Subcutaneous adipose tissue (tissue), 4 donors: ENCODE data around the gene LRFN2. TPM values are rescaled to one million over a fixed set of nuclear protein-coding genes. Genes with fewer than 3 reads are reported as not detected.

Experiments
- total RNA-seq, 4 donors: library from RNA; depleted of rRNA; stranded (reverse); fragments of >200 nt; gene quantifications; one replicate each; pipeline ENCODE4 v1.1.0, GENCODE V29; 2016
- TF ChIP-seq, protein P1 (sequence below): fragments of 450-650 bp; IDR thresholded peaks from one replicate; pipeline ENCODE4 v1.5.1; 2016; ENCODE audit warnings: low read depth, mild to moderate bottlenecking, control low read depth, antibody characterized with exemption, moderate library complexity

The LRFN2 gene
- total RNA-seq, 4 donors from 2014 or later = not detected

DNA sequence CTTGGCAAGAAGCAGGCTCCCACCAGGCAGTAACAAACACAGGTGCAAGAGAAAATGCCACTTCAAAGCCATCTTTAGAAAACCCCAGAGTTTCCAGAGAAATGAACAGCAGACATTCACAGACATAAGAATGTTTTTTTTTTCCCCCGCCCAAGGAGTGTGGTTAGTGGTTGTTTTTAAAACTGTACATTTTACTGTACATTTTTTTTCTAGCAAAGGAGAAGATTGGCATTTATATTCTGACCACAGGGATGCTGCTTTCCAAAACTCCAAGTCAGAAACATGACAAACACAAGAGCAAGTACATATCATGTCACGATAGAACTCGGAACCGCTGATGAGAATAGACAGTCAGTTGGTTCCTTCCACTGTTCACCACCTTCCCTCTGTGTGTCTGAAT, 197.9 kb downstream of the LRFN2 start:
- TF ChIP-seq, protein P1, sequence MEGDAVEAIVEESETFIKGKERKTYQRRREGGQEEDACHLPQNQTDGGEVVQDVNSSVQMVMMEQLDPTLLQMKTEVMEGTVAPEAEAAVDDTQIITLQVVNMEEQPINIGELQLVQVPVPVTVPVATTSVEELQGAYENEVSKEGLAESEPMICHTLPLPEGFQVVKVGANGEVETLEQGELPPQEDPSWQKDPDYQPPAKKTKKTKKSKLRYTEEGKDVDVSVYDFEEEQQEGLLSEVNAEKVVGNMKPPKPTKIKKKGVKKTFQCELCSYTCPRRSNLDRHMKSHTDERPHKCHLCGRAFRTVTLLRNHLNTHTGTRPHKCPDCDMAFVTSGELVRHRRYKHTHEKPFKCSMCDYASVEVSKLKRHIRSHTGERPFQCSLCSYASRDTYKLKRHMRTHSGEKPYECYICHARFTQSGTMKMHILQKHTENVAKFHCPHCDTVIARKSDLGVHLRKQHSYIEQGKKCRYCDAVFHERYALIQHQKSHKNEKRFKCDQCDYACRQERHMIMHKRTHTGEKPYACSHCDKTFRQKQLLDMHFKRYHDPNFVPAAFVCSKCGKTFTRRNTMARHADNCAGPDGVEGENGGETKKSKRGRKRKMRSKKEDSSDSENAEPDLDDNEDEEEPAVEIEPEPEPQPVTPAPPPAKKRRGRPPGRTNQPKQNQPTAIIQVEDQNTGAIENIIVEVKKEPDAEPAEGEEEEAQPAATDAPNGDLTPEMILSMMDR = no peak

DNA sequence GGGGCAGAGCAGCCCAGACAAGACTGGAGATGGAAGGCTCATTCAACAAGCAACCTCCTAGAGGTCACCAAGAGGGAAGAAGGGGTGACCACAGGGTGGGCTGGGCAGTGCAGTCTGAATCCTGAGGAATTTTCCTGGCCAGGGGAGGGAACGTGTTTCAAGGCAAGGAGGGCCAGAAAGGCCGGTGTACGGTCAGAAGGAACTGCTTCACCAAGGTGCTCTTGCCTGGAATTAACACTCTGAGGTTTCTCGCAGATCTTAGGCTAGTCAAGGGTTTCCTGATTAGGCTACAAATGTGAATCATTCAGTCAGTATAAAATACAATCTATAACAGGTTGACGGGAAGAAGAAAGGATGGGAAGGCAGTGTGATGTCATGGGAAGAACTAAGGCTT, 199.3 kb downstream of the LRFN2 start:
- TF ChIP-seq, protein P1 = no peak

DNA sequence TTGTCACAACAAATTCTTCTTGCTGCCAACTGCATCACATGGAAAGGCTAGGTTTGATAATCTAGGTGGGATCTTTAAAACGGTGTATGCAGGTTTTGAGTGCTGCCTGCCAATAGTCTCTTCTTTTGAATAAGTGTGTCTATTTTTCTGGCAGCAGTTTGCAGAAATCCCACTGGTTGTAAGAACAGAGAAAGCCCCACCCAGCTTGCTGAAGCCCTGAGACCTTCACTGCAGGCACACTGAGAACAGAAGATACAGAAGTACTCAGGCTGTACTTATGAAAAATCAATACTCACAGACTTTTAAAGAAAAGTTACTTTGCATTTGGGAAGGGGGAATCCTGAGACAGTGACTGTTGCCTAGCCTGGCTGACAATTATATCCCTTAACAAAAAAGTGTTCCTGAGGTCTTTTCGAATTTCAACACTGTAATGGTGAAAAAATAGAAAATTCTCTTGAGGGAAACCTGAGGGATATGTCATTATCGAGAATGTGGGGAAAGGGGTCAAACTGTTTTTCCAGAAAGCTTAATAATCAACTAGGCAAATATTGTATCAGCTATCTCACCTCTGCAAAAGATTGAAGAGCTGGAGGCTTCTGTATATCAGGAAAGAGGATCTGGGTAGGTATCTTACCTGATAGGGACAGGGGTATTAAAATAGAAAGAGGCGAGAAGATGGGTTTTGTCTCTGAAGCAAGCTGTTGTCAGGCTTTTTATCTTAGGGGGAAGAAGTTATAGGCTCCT, 199.9 kb downstream of the LRFN2 start:
- TF ChIP-seq, protein P1 = no peak

DNA sequence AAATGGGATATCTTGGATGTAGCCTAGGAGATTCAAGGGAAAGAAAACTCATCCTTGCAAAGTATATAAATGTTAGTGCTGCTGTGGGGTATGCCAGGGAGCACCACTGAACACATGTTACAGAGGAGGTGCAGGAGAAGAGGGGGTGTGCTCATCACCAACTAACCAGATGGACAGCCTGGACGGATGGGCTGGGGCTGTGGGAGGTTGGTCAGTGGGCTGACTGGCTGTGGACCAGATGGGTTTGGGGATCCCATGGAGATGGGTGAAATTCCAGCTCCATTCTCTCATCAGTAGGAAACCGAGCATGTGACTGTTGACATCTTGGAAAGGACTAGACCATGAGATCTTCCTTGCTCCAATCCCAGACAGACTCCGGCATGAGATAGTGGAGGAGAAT, 201.0 kb downstream of the LRFN2 start:
- TF ChIP-seq, protein P1 = no peak

DNA sequence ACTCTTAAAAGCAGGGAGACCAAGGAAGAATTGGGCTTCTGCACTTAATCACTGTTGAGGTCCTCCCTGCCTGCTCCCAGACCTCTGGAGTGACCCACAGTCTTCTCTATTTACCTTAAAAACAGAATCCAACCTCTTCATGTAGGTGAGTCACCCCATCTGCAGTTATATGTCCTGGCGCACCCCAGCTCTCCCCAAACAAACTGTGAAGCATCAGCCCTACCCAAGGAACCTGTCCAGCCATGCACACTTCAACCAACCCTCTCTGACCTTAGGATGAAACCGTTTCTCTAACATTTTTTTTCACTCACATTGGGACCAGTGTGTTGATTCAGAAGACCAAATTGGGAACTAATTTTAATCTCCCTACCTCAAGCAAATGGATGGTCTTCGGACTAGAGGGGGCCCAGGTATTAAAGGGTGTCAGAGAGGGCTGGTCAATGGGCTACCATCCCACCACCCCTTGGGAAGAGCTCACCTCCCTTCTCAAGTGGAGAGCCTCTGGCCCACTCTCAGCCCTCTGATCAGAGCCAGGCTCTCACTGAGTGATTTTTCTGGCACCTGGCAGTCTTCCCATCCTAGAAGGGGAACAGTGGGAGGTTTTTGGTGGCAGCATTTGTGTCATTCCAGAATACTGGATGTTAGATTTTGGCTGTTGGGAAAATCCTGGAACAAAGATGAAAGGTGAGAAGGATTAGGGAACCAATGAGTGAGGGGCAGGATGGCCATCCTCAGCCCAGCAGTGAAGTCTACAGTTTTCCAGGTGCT, 203.6 kb downstream of the LRFN2 start:
- TF ChIP-seq, protein P1 = no peak

DNA sequence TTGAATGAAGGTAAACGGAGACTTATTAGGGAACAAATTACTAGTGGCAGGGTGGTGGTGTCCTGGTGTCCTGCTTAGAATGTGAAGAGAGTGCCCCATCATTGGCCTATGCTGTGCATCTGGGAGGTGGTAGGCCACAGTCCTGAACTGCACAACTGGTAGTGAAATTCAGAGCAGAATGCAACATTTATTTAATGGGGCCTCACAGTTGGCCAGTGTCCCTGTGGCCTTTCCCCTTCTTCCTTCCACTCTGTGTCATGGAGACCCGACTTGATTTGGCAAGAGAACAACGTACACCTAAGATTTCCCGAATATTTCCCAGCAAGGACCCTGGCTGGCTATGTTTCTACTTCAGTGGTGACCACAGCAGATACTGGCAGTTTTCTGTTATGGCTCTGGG, 206.9 kb downstream of the LRFN2 start:
- TF ChIP-seq, protein P1 = no peak

DNA sequence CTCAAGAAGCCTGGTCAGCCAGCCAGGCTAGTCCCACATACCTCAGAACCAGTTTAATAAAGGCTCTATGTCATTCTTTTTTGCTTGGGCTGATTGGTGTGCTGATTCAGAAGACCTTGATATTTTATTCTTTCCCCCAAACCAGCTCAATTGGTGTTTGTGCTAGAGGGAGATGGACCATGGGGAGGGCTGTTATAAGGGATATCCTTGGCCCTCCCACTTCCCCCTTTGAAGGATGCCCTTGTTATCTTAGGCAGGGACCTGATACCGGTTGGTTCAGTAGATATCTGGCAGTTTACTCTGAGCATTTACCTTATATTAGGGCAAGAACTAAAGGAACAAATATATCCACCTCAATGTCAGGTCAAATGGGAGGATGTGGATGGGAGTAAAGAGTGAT, 207.4 kb downstream of the LRFN2 start:
- TF ChIP-seq, protein P1 = no peak
